GM12878 (cell line): Measurements from ENCODE around the gene B4GALNT4. TPM values are rescaled to one million over a fixed set of nuclear protein-coding genes. Genes with fewer than 3 reads are reported as not detected.

ENCODE experiments used
- CBFB ChIP-seq: IDR thresholded peaks from 2 replicates; pipeline ENCODE4 v1.6.1; 2016; ENCODE audit warnings: antibody characterized with exemption, low read depth
- GATAD2B ChIP-seq: fragments of 450-650 bp; conservative IDR thresholded peaks from 2 replicates; pipeline ENCODE4 v1.6.1; 2017; ENCODE audit warnings: low read depth, mild to moderate bottlenecking, moderate library complexity
- MAX ChIP-seq: IDR thresholded peaks from 2 replicates; pipeline ENCODE4 v1.6.1; 2012; ENCODE audit warnings: low read depth, low read length, improper control_type of control experiment
- MXI1 ChIP-seq: fragments of 150-350 bp; IDR thresholded peaks from 2 replicates; pipeline ENCODE4 v1.6.1; 2011; ENCODE audit warnings: low read depth, mild to moderate bottlenecking, inconsistent platforms, low read length, improper control_type of control experiment
- PKNOX1 ChIP-seq: fragments of 450-650 bp; IDR thresholded peaks from 2 replicates; pipeline ENCODE4 v1.6.1; 2016; ENCODE audit warnings: mild to moderate bottlenecking
- PRDM15 ChIP-seq: fragments of 450-650 bp; formaldehyde crosslinking; IDR thresholded peaks from 2 replicates; pipeline ENCODE4 v1.4.0; 2020; ENCODE audit warnings: mild to moderate bottlenecking, moderate library complexity
- polyA plus RNA-seq, 11 experiments: library from polyadenylated mRNA; depleted of rRNA in 4 of 11; unstranded in 6 of 11; stranded (reverse) in 5 of 11; fragments of >200 nt; fragmentation: Nextera tagmentation in 4 of 11; fragmentation: Illumina TruSeq in 1 of 11; extraction: Ambion mirVana in 4 of 11; extraction: Trizol in 1 of 11; gene quantifications; 1 replicate in 1 of 11; 2 replicates in 10 of 11; pipeline versions ENCODE4 v1.2.1 to v1.2.3, GENCODE V29; 2011 to 2016; ENCODE audit warnings: inconsistent platforms in 2 of 11, missing spikeins in 2 of 11, low read depth in 1 of 11
- total RNA-seq, 4 experiments: library from RNA; depleted of rRNA in 3 of 4; stranded (reverse); fragments of >200 nt in 3 of 4; fragmentation: Illumina TruSeq in 1 of 4; extraction: Trizol in 1 of 4; gene quantifications; 2 replicates each; pipeline versions ENCODE4 v1.2.1 to v1.2.3, GENCODE V29; 2013 to 2021

Gene B4GALNT4
- total and polyA plus RNA-seq, 10 of the 15 experiments (the other 5 are each of a cell fraction or from before 2014, with no cell fraction given), result 0.04 to 0.82 (median 0.40) TPM; not detected in 6

GRCh38 chr11:355581-356458, 13.5 kb upstream of the B4GALNT4 start (continued):
- TF ChIP-seq PRDM15, result peak; percentile 2; the same call in 1 of the 2 replicates
- TF ChIP-seq GATAD2B, result peak; percentile 84
- TF ChIP-seq PKNOX1, result peak; percentile 15; the same call in 1 of the 2 replicates
- no peak for TF ChIP-seq MAX
- no peak for TF ChIP-seq MXI1
- TF ChIP-seq CBFB, result 0 out of 2 replicates have a peak, but pooled peaks have one; percentile 28
